HUES48 (cell line): ENCODE results near the gene PRICKLE1.
A peak's percentile ranks its signal among the peaks of the same experiment; 100 is the strongest.

Experiments used
- H3K27ac ChIP-seq: one replicate; pipeline ENCODE4 v1.7.0; 2013; ENCODE audit warnings: low read depth, low read length, inconsistent platforms
- H3K27me3 ChIP-seq: 2 replicates; pipeline ENCODE4 v1.6.1; 2013; ENCODE audit warnings: mild to moderate bottlenecking, low read length; ENCODE audit not compliant: control insufficient read depth, insufficient read depth
- H3K36me3 ChIP-seq: 2 replicates; pipeline ENCODE4 v1.6.1; 2013; ENCODE audit warnings: low read length; ENCODE audit not compliant: control insufficient read depth, insufficient read depth
- H3K4me1 ChIP-seq: 2 replicates; pipeline ENCODE4 v1.6.1; 2013; ENCODE audit warnings: mild to moderate bottlenecking, low read length; ENCODE audit not compliant: control insufficient read depth, insufficient read depth
- H3K4me3 ChIP-seq: 2 replicates; pipeline ENCODE4 v1.5.1; 2013; ENCODE audit warnings: mild to moderate bottlenecking, low read depth, low read length
- H3K9ac ChIP-seq: 2 replicates; pipeline ENCODE4 v1.6.1; 2013; ENCODE audit warnings: mild to moderate bottlenecking, low read depth, low read length, moderate library complexity
- H3K9me3 ChIP-seq: 2 replicates; pipeline ENCODE4 v1.6.1; 2013; ENCODE audit warnings: low read length; ENCODE audit not compliant: control insufficient read depth, insufficient read depth

The PRICKLE1 gene

GRCh38 chr12:42458575-42458974 lies 131.0 kb downstream of the PRICKLE1 start:
- no peak overlapping the region for H3K9ac ChIP-seq
- peaks cover 58% of the 10 kb centered on the region for H3K36me3 ChIP-seq
- no peaks in the 10 kb centered on the region for H3K9me3 ChIP-seq
- no peak overlapping the region for H3K4me3 ChIP-seq
- no peak overlapping the region for H3K27ac ChIP-seq
- H3K27me3 ChIP-seq: no peaks in the 10 kb centered on the region
- peaks cover 34% of the 10 kb centered on the region for H3K4me1 ChIP-seq

DNA sequence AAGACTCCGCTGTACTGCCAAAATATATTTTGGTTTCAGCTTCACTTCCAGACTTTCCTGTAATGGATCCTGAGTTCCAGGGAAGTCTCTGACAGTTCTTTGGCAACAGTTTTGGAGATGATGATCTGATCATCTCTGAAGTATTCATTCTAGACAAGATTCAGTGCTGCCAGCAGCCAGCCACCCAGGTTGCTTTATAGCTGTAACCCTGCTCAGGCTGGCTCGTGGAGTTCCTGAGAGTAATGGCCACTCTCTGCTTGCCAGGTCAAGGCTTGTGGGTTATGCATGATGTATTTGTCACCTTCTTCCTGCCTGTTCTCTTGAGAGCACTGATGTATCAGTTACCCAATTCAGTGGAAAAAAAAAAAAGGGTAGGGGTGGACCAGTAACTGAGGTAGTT lies 139.3 kb downstream of the PRICKLE1 start:
- Histone ChIP-seq H3K27me3 (no peaks in the 10 kb centered on the region), H3K9ac (no peak overlapping the region), H3K4me3 (no peak overlapping the region), H3K36me3 (peaks cover 14% of the 10 kb centered on the region), H3K9me3 (no peaks in the 10 kb centered on the region), H3K4me1 (peaks cover 22% of the 10 kb centered on the region), H3K27ac (no peak overlapping the region)

- Histone ChIP-seq H3K27ac (no peak overlapping the region), H3K9me3 (no peaks in the 10 kb centered on the region), H3K4me3 (no peak overlapping the region), H3K36me3 (peaks cover 16% of the 10 kb centered on the region), H3K27me3 (no peaks in the 10 kb centered on the region), H3K4me1 (peaks cover 22% of the 10 kb centered on the region), H3K9ac (no peak overlapping the region)
These were observed 140.7 kb downstream of the PRICKLE1 start for GRCh38 chr12:42448841-42449240.

GRCh38 chr12:42447371-42447786 lies 142.2 kb downstream of the PRICKLE1 start:
- Histone ChIP-seq H3K9me3 (no peaks in the 10 kb centered on the region), H3K36me3 (peaks cover 16% of the 10 kb centered on the region), H3K4me1 (peaks cover 34% of the 10 kb centered on the region), H3K27ac (peak overlapping the region; percentile 26), H3K9ac (no peak overlapping the region), H3K27me3 (no peaks in the 10 kb centered on the region), H3K4me3 (no peak overlapping the region)

GRCh38 chr12:42446761-42447160 lies 142.8 kb downstream of the PRICKLE1 start:
- Histone ChIP-seq H3K4me3 (no peak overlapping the region), H3K4me1 (peaks cover 40% of the 10 kb centered on the region), H3K36me3 (peaks cover 20% of the 10 kb centered on the region)

GRCh38 chr12:42445891-42446290 lies 143.7 kb downstream of the PRICKLE1 start:
- H3K4me1 ChIP-seq: peaks cover 39% of the 10 kb centered on the region
- H3K9me3 ChIP-seq: no peaks in the 10 kb centered on the region
- no peaks in the 10 kb centered on the region for H3K27me3 ChIP-seq
- H3K27ac ChIP-seq: no peak overlapping the region
- H3K9ac ChIP-seq: no peak overlapping the region
- H3K36me3 ChIP-seq: peaks cover 23% of the 10 kb centered on the region
- H3K4me3 ChIP-seq: no peak overlapping the region

More at GRCh38 chr12:42446761-42447160, 142.8 kb downstream of the PRICKLE1 start:
- H3K27ac ChIP-seq: peak overlapping the region; percentile 23
- no peak overlapping the region for H3K9ac ChIP-seq
- H3K9me3 ChIP-seq: no peaks in the 10 kb centered on the region
- no peaks in the 10 kb centered on the region for H3K27me3 ChIP-seq

DNA sequence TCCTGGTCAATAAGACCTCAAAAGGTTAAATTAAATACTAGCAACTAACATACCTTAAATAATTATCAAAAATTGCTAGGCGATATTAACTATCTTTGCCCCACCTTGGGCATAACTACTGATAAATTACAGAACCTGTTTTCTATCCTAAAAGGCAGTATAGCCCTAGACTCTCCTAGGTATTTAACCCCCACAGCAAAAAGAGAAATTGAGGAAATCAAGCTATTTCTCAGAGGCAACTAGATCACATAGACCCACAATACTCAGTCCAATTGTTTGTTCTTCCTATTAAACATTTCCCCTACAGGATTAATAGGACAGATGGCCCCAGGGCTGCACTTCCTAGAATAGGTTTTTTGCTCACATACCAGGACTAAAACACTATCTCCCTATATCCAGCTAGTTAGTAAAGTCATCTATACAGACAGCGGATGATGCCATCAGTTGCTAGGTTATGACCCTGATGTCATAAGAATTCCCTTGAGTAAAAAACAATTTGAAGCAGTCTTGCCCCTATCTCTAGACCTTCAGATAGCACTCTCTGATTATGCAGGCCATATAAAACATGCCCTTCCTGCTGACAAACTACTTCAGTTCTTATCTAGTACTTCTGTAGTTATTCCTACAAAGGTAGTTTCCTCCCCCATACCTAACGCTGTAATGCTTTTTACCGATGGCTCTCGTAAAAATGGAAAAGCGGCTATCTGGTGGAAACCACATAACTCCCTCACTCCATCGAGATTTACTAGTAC lies 145.2 kb downstream of the PRICKLE1 start:
- H3K4me1 ChIP-seq: peaks cover 32% of the 10 kb centered on the region
- H3K27ac ChIP-seq: no peak overlapping the region
- H3K36me3 ChIP-seq: peaks cover 23% of the 10 kb centered on the region

GRCh38 chr12:42442888-42443287 lies 146.7 kb downstream of the PRICKLE1 start:
- Histone ChIP-seq H3K4me1 (peaks cover 32% of the 10 kb centered on the region), H3K27me3 (no peaks in the 10 kb centered on the region), H3K9ac (no peak overlapping the region), H3K9me3 (no peaks in the 10 kb centered on the region), H3K4me3 (no peak overlapping the region), H3K36me3 (peaks cover 23% of the 10 kb centered on the region), H3K27ac (no peak overlapping the region)

More for the DNA sequence above, 145.2 kb downstream of the PRICKLE1 start:
- H3K9me3 ChIP-seq: no peaks in the 10 kb centered on the region
- no peak overlapping the region for H3K9ac ChIP-seq
- H3K4me3 ChIP-seq: no peak overlapping the region
- H3K27me3 ChIP-seq: no peaks in the 10 kb centered on the region

DNA sequence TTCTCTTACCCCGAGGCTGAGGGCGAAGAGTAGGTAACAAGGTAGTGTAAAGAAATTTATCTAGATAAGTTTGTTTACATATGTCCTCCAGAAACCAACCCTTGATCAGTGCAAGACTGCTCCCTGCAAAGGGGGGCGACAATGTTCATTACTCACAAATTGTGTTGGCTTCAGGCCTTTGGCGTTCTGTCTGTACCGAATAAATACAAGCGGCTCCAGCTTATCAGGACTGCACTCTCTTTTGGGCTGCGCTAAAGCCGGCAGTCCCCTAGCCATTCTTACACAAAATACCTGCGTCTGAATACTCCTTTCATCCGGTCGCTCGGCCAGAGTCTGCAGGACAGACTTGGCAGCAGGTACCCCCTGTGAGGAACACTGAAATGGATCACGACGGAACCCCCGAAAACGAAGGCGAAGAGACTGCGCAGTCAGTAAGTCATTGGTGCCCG lies 147.2 kb downstream of the PRICKLE1 start:
- Histone ChIP-seq H3K4me3 (no peak overlapping the region), H3K9ac (no peak overlapping the region), H3K36me3 (peaks cover 21% of the 10 kb centered on the region), H3K27me3 (no peaks in the 10 kb centered on the region), H3K27ac (no peak overlapping the region), H3K9me3 (no peaks in the 10 kb centered on the region), H3K4me1 (peaks cover 31% of the 10 kb centered on the region)

DNA sequence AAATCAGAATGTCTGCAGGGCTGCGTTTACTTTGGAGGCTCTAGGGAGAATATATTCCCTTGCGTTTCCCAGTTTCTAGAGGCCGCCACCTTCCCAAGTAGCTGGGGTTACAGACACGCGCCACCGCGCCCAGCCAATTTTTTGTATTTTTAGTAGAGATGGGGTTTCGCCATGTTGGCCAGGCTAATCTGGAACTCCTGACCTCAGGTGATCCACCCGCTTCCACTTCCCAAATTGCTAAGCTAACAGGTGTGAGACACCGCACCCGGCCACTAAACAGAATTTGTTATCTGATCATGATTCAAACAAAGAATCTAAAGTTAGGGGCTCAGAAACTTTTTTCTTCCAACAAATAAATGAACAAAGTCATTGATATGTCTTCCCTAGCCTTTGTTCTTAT lies 148.9 kb downstream of the PRICKLE1 start:
- H3K4me1 ChIP-seq: peaks cover 19% of the 10 kb centered on the region
- H3K36me3 ChIP-seq: peaks cover 9% of the 10 kb centered on the region; the same call in 1 of the 2 replicates
- H3K9me3 ChIP-seq: no peaks in the 10 kb centered on the region
- no peak overlapping the region for H3K9ac ChIP-seq
- no peaks in the 10 kb centered on the region for H3K27me3 ChIP-seq
- no peak overlapping the region for H3K27ac ChIP-seq
- H3K4me3 ChIP-seq: no peak overlapping the region

DNA sequence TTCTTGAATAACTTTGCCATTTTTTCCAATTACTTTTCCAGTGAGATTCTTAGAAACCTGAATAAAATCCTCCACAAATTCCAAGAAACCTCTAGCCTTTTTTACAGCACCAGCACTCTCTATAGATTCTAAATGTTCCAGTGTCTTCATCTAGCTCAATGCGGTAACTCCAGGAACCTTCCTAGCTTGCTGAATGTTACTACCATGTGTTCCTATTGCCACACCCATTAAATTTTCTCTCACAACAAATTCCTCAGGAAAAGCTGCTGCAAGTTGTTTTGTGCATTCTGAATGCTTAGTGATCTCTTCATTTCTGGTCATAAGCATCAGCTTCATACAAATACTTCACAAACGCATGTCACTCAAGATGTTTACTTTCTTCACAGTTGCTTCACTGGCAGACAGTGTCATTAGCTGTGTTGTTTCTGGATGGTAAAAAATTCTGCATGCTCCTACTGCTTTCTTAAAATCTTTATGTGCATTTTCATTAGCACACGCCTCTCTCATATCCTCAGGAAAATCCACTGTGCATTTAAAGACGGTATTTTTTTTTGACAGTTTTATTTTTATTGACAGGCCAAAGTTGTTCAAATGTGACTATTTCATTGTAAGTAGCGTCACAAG lies 156.9 kb downstream of the PRICKLE1 start:
- H3K9me3 ChIP-seq: no peaks in the 10 kb centered on the region
- H3K4me1 ChIP-seq: no peaks in the 10 kb centered on the region
- H3K9ac ChIP-seq: no peak overlapping the region
- H3K36me3 ChIP-seq: peaks cover 4% of the 10 kb centered on the region; the same call in 1 of the 2 replicates
- H3K27ac ChIP-seq: no peak overlapping the region
- no peak overlapping the region for H3K4me3 ChIP-seq
- H3K27me3 ChIP-seq: no peaks in the 10 kb centered on the region
